CD4-positive, alpha-beta T cell (primary cell): ENCODE data around the gene GAB3. TPM values are rescaled to one million over a fixed set of nuclear protein-coding genes. Genes with fewer than 3 reads are reported as not detected.

Experiments
- ATAC-seq: fragments of 200-7000 bp; cut with Tn5 transposase; one replicate; pipeline ENCODE4 v1.10.0; 2022; ENCODE audit warnings: mild to moderate bottlenecking; ENCODE audit not compliant: poor library complexity
- CTCF ChIA-PET: fragments of 350-600 bp; sonication (Branson Sonifier 250); formaldehyde crosslinking; loops from one replicate; lab custom pipeline; 2021; ENCODE audit warnings: antibody characterized with exemption, inconsistent platforms; lab: Charles Lee
- POLR2A ChIA-PET: fragments of 350-600 bp; sonication (Branson Sonifier 250); formaldehyde crosslinking; loops from one replicate; lab custom pipeline; 2021; ENCODE audit warnings: antibody characterized with exemption, inconsistent platforms; lab: Charles Lee
- DNase-seq, 14 experiments: peaks; one replicate each; pipeline ENCODE4 v3.0.0-alpha.2; 2013 to 2020; ENCODE audit warnings: mixed read lengths in 2 of 14
- H3K27ac ChIP-seq, 2 donors: one replicate each; pipeline versions ENCODE4 v1.5.1 to v1.7.0; 2013; ENCODE audit warnings: low read length in 2 of 2, low read depth in 1 of 2, mild to moderate bottlenecking in 1 of 2
- H3K27me3 ChIP-seq, 2 experiments: 1 replicate in 1 of 2; 2 replicates in 1 of 2; pipeline versions ENCODE4 v1.6.1 to v1.7.0; 2013; ENCODE audit warnings: low read length in 2 of 2, control low read depth in 1 of 2, mild to moderate bottlenecking in 1 of 2, moderate library complexity in 1 of 2; ENCODE audit not compliant: insufficient read depth in 2 of 2, control insufficient read depth in 1 of 2
- H3K36me3 ChIP-seq: one replicate; pipeline ENCODE4 v1.6.1; 2013; ENCODE audit warnings: low read length, control low read depth; ENCODE audit not compliant: insufficient read depth
- H3K4me1 ChIP-seq: one replicate; pipeline ENCODE4 v1.6.1; 2013; ENCODE audit warnings: low read length, control low read depth; ENCODE audit not compliant: insufficient read depth
- H3K4me3 ChIP-seq: one replicate; pipeline ENCODE4 v1.5.1; 2013; ENCODE audit warnings: mild to moderate bottlenecking, low read length, moderate library complexity
- H3K9me3 ChIP-seq, 2 experiments: 1 replicate in 1 of 2; 2 replicates in 1 of 2; pipeline versions ENCODE4 v1.6.1 to v1.7.0; 2013; ENCODE audit warnings: low read length in 2 of 2, mild to moderate bottlenecking in 2 of 2, control low read depth in 1 of 2, moderate library complexity in 1 of 2; ENCODE audit not compliant: control insufficient read depth in 1 of 2, insufficient read depth in 1 of 2
- H3K27ac Mint-ChIP-seq: one replicate; pipeline ENCODE4 v1.8.0; 2020; ENCODE audit warnings: mixed read lengths
- H3K27me3 Mint-ChIP-seq: one replicate; pipeline ENCODE4 v1.8.0; 2021; ENCODE audit warnings: mixed read lengths
- H3K36me3 Mint-ChIP-seq: one replicate; pipeline ENCODE4 v1.8.0; 2021; ENCODE audit warnings: low read depth, mixed read lengths
- H3K4me1 Mint-ChIP-seq: one replicate; pipeline ENCODE4 v1.8.0; 2021; ENCODE audit warnings: low read depth, mixed read lengths
- H3K4me3 Mint-ChIP-seq: one replicate; pipeline ENCODE4 v1.8.0; 2020; ENCODE audit warnings: mild to moderate bottlenecking, mixed read lengths
- H3K9me3 Mint-ChIP-seq: one replicate; pipeline ENCODE4 v1.8.0; 2020; ENCODE audit warnings: mixed read lengths
- intact Hi-C, 2 experiments: fragments of 100-400 bp; cut with DNase I in 1 of 2; cut with micrococcal nuclease in 1 of 2; formaldehyde crosslinking; loops; one replicate each; pipeline versions ENCODE4 v1.15.1 to v1.9.0; 2023 to 2025; cut with DNase I, micrococcal nuclease
- total RNA-seq, 174 experiments: library from RNA in 2 of 174; stranded (reverse) in 2 of 174; gene quantifications; one replicate each; pipeline ENCODE4 v1.2.3 and lab custom pipeline; 2021 to 2026
- TF ChIP-seq, protein P1 (sequence below): fragments of 200-600 bp; IDR thresholded peaks from one replicate; pipeline ENCODE4 v1.8.0; 2022; ENCODE audit warnings: antibody characterized with exemption, mild to moderate bottlenecking

The GAB3 gene
- total RNA-seq, 2 experiments from 2014 or later, result 3.4 to 3.5 TPM

DNA sequence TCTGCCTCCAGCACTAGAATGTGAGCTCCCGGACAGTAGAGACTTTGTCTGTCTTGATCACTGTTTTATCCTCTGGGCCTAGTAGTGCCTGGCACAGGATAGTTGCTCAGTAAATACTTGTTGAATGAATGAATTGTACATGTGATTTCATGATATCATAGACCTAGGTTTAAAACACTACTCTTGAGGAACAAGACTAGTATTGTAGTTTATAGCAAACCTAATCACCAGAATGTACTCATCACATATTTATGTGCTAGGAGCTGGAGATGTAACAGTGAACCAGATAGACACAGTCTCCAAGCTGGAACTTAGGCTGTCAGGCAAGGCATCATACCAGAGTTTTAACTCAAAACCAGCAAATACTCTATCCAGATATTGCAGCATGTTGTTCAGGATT lies 23.5 kb downstream of the GAB3 start:
- no peak overlapping the region for H3K4me3 Mint-ChIP-seq
- no peaks in the 10 kb centered on the region for H3K27me3 Mint-ChIP-seq
- no peak overlapping the region for H3K27ac Mint-ChIP-seq
- H3K36me3 Mint-ChIP-seq, result no peaks in the 10 kb centered on the region
- H3K4me1 ChIP-seq, result peaks cover 63% of the 10 kb centered on the region
- ATAC-seq, result no peak
- intact Hi-C loops, result no loop called here
- H3K27ac ChIP-seq, result no peak overlapping the region
- POLR2A ChIA-PET, result no interaction called here
- TF ChIP-seq, protein P1, sequence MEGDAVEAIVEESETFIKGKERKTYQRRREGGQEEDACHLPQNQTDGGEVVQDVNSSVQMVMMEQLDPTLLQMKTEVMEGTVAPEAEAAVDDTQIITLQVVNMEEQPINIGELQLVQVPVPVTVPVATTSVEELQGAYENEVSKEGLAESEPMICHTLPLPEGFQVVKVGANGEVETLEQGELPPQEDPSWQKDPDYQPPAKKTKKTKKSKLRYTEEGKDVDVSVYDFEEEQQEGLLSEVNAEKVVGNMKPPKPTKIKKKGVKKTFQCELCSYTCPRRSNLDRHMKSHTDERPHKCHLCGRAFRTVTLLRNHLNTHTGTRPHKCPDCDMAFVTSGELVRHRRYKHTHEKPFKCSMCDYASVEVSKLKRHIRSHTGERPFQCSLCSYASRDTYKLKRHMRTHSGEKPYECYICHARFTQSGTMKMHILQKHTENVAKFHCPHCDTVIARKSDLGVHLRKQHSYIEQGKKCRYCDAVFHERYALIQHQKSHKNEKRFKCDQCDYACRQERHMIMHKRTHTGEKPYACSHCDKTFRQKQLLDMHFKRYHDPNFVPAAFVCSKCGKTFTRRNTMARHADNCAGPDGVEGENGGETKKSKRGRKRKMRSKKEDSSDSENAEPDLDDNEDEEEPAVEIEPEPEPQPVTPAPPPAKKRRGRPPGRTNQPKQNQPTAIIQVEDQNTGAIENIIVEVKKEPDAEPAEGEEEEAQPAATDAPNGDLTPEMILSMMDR, result no peak
- H3K4me3 ChIP-seq, result no peak overlapping the region
- no peaks in the 10 kb centered on the region for H3K36me3 ChIP-seq
- no peaks in the 10 kb centered on the region for H3K9me3 ChIP-seq
- no peaks in the 10 kb centered on the region for H3K9me3 Mint-ChIP-seq
- CTCF ChIA-PET, result no interaction called here
- H3K27me3 ChIP-seq, result no peaks in the 10 kb centered on the region
- peaks cover 72% of the 10 kb centered on the region for H3K4me1 Mint-ChIP-seq
- no peak for DNase-seq

DNA sequence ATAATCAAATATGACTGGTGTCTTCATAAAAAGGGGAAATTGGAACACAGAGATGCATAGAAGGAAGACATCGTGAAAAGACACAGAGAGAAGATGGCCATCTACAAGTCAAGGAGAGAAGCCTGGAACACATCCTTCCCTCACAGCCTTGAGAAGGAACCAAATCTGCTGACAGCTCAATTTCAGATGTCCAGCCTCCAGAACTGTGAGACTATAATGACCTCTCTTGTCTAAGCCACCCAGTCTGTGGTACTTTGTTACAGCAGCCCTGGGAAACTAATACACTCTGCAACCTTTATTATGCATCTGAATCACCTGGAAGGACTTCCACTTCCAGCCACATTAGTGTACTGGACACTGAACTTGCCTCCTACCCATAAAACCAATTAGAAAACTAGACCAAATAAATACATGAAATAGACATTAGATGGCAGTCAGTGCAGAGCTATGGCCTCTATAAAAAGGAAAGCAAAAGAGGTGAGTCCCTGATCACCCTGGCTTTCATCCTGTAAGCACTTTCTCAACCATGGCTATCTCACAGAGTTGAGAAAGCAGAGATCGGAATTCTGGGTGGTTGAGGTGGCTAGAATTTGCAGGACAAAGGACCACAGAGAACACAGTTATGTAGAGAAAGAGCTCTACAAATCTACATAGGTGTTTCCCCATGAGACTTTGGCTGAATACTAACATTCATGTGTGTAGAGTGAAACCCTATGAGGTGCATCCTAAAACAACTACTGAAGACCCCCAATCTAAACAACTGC lies 25.7 kb downstream of the GAB3 start:
- H3K27ac ChIP-seq, result peak overlapping the region in 1 of 2 donors; percentile 44
- H3K27ac Mint-ChIP-seq, result peak overlapping the region; percentile 60
- intact Hi-C loops, result no loop called here

DNA sequence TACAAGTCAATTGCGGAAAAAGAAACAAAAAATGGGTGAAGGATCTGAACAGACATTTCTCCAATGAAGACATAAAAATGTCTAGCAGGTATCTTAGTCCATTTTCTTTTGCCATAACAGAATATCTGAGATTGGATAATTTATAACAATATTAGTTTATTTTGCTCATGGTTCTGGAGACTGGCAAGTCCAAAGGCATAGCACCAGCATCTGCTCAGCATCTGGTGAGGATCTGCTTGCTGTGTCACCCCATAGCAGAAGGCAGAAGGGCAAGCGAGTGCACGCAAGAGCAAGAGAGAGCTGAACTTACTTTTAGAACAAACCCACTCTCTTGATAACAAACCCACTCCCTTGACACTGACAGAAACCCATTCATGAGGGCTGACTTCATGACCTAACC lies 29.7 kb downstream of the GAB3 start:
- Mint-ChIP-seq H3K36me3 (no peaks in the 10 kb centered on the region), H3K4me3 (no peak overlapping the region), H3K9me3 (no peaks in the 10 kb centered on the region), H3K4me1 (peaks cover 60% of the 10 kb centered on the region), H3K27me3 (no peaks in the 10 kb centered on the region), H3K27ac (no peak overlapping the region)
- Histone ChIP-seq H3K4me3 (no peak overlapping the region), H3K36me3 (no peaks in the 10 kb centered on the region), H3K27me3 (no peaks in the 10 kb centered on the region), H3K27ac (no peak overlapping the region), H3K9me3 (no peaks in the 10 kb centered on the region), H3K4me1 (peaks cover 52% of the 10 kb centered on the region)
- DNase-seq, result no peak
- intact Hi-C loops, result no loop called here
- ChIA-PET POLR2A (no interaction called here), CTCF (no interaction called here)
- TF ChIP-seq, protein P1, result no peak
- ATAC-seq, result no peak

More for the DNA sequence above, 25.7 kb downstream of the GAB3 start:
- Mint-ChIP-seq H3K27me3 (no peaks in the 10 kb centered on the region), H3K4me1 (peaks cover 51% of the 10 kb centered on the region), H3K9me3 (no peaks in the 10 kb centered on the region), H3K4me3 (no peak overlapping the region), H3K36me3 (no peaks in the 10 kb centered on the region)
- DNase-seq (peak in 2 of 14 experiments; percentile 45 to 52), ATAC-seq (no peak)
- POLR2A ChIA-PET, result interaction anchor here (1.8 kb wide), 1 partner anchor 23 kb away, joined by 8 read pairs; no protein-coding TSS in a partner anchor
- H3K4me1 ChIP-seq, result peaks cover 43% of the 10 kb centered on the region
- H3K9me3 ChIP-seq, result no peaks in the 10 kb centered on the region
- no peaks in the 10 kb centered on the region for H3K27me3 ChIP-seq
- TF ChIP-seq, protein P1, result no peak
- CTCF ChIA-PET, result interaction anchor here (0.9 to 2.3 kb wide), 3 partner anchors 9 to 24 kb away, joined by 3 to 9 read pairs (median 3); no protein-coding TSS in a partner anchor
- no peak overlapping the region for H3K4me3 ChIP-seq
- no peaks in the 10 kb centered on the region for H3K36me3 ChIP-seq
